PFSK-1 (cell line): ENCODE measurements around the gene PRKAR1B.

Source experiments
- POLR2AphosphoS5 ChIP-seq: IDR thresholded peaks from 2 replicates; pipeline ENCODE4 v1.6.1; 2012; ENCODE audit warnings: low read depth, mild to moderate bottlenecking, control low read depth, low read length, moderate library complexity
- REST ChIP-seq, 2 experiments: IDR thresholded peaks; 2 replicates each; pipeline versions ENCODE4 v1.6.1 to v1.8.0; 2011 to 2012; ENCODE audit warnings: low read depth in 2 of 2, low read length in 2 of 2, control low read depth in 1 of 2, inconsistent platforms in 1 of 2, mild to moderate bottlenecking in 1 of 2, moderate library complexity in 1 of 2; ENCODE audit not compliant: insufficient read depth in 1 of 2
- SIN3A ChIP-seq: IDR thresholded peaks from 2 replicates; pipeline ENCODE4 v1.6.1; 2012; ENCODE audit warnings: mild to moderate bottlenecking, low read length, moderate library complexity, borderline replicate concordance; ENCODE audit not compliant: insufficient read depth
- TAF1 ChIP-seq: IDR thresholded peaks from 2 replicates; pipeline ENCODE4 v1.6.1; 2012; ENCODE audit warnings: low read length, control low read depth, borderline replicate concordance; ENCODE audit not compliant: insufficient read depth

- TF ChIP-seq POLR2AphosphoS5 (no peak), TAF1 (no peak), REST (IDR thresholded peaks at IDR 0.05; ENCODE audit: insufficient read depth in 1 of 2, low read depth in 2 of 2, low read length in 2 of 2) (no peak), SIN3A (no peak)
Observed at GRCh38 chr7:562374-562675, 164.8 kb downstream of the PRKAR1B start.
